ENCODE results near the gene NTNG2.

Gene NTNG2

DNA sequence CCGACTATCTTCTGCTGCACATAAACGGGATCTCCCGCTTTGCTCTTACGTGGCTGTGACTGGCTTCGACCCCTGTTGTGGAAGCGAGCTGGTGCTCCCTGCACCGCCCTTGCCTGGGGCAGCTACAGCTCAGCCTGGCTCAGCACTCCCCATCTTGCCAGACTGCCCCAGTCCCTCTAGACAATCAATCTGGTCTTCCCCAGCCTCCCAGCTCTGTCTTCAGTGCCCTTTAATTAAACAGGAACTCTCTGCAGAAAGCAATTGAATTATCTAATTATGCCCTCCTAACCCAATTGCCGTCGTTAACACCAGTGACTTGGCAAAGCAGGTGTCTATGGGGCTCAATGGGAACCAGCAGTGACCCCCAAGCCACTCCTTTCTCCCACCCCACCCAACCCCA is 18.9 kb upstream of the NTNG2 start:
- no peaks in the 10 kb centered on the region for H3K9me3 ChIP-seq (ENCODE audit: low read length)
- H3K9ac ChIP-seq (ENCODE audit: low read length): no peak overlapping the region
- no peaks in the 10 kb centered on the region for H3F3A ChIP-seq (ENCODE audit: insufficient read depth, low read length)
- TF ChIP-seq EZH2 (IDR thresholded peaks at IDR 0.05; ENCODE audit: borderline replicate concordance, low read length): no peak
- TF ChIP-seq, protein P1, sequence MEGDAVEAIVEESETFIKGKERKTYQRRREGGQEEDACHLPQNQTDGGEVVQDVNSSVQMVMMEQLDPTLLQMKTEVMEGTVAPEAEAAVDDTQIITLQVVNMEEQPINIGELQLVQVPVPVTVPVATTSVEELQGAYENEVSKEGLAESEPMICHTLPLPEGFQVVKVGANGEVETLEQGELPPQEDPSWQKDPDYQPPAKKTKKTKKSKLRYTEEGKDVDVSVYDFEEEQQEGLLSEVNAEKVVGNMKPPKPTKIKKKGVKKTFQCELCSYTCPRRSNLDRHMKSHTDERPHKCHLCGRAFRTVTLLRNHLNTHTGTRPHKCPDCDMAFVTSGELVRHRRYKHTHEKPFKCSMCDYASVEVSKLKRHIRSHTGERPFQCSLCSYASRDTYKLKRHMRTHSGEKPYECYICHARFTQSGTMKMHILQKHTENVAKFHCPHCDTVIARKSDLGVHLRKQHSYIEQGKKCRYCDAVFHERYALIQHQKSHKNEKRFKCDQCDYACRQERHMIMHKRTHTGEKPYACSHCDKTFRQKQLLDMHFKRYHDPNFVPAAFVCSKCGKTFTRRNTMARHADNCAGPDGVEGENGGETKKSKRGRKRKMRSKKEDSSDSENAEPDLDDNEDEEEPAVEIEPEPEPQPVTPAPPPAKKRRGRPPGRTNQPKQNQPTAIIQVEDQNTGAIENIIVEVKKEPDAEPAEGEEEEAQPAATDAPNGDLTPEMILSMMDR (IDR thresholded peaks at IDR 0.05; ENCODE audit: low read length): no peak
- no peaks in the 10 kb centered on the region for H3K36me3 ChIP-seq (ENCODE audit: insufficient read depth, low read length)
- no peaks in the 10 kb centered on the region for H4K20me1 ChIP-seq (ENCODE audit: insufficient read depth, low read length)
- no peak overlapping the region for H2AFZ ChIP-seq (ENCODE audit: low read length)
- no peaks in the 10 kb centered on the region for H3K4me1 ChIP-seq (ENCODE audit: insufficient read depth, low read length, severe bottlenecking)
- no peak overlapping the region for H3K4me3 ChIP-seq (ENCODE audit: low read depth, low read length, poor library complexity, severe bottlenecking)
- no peaks in the 10 kb centered on the region; the same call in 1 of the 2 replicates for H3K27me3 ChIP-seq (ENCODE audit: insufficient read depth, low read length)
- no peak overlapping the region for H3K27ac ChIP-seq (ENCODE audit: low read depth, low read length, poor library complexity, severe bottlenecking)
- no peaks in the 10 kb centered on the region for H3K79me2 ChIP-seq (ENCODE audit: insufficient read depth, low read length)
- H3K9me2 ChIP-seq (ENCODE audit: low read depth, low read length): no peaks in the 10 kb centered on the region
- H3K4me2 ChIP-seq (ENCODE audit: low read length): no peak overlapping the region

DNA sequence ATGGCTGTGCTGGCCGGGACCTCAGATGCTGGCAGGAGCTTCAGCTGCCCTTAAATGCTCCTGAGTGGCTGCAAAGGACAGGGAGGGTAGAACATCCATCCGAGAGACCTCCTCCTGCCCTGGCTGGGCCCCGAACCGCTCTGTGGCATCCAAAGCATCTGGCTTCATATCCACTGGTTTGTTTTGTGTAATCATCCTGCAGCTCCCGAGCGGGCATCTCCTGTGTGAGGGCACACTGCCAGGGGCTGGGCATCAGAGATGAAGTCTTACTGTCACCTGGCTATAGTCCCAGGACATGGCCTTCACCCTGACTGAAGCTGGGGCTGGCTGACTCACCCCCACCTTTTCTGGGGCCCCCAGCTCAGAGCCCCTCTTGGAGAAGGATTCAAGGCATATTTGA is 18.5 kb upstream of the NTNG2 start:
- Histone ChIP-seq H4K20me1 (ENCODE audit: insufficient read depth, low read length) (no peaks in the 10 kb centered on the region), H3K27me3 (ENCODE audit: insufficient read depth, low read length) (no peaks in the 10 kb centered on the region; the same call in 1 of the 2 replicates), H3K9me2 (ENCODE audit: low read depth, low read length) (no peaks in the 10 kb centered on the region), H3K9me3 (ENCODE audit: low read length) (no peaks in the 10 kb centered on the region), H3K27ac (ENCODE audit: low read depth, low read length, poor library complexity, severe bottlenecking) (no peak overlapping the region), H3K4me1 (ENCODE audit: insufficient read depth, low read length, severe bottlenecking) (no peaks in the 10 kb centered on the region), H3K4me2 (ENCODE audit: low read length) (no peak overlapping the region), H3K4me3 (ENCODE audit: low read depth, low read length, poor library complexity, severe bottlenecking) (no peak overlapping the region), H3F3A (ENCODE audit: insufficient read depth, low read length) (no peaks in the 10 kb centered on the region), H2AFZ (ENCODE audit: low read length) (no peak overlapping the region), H3K79me2 (ENCODE audit: insufficient read depth, low read length) (no peaks in the 10 kb centered on the region), H3K36me3 (ENCODE audit: insufficient read depth, low read length) (no peaks in the 10 kb centered on the region), H3K9ac (ENCODE audit: low read length) (no peak overlapping the region)
- TF ChIP-seq, protein P1 (IDR thresholded peaks at IDR 0.05; ENCODE audit: low read length): no peak

DNA sequence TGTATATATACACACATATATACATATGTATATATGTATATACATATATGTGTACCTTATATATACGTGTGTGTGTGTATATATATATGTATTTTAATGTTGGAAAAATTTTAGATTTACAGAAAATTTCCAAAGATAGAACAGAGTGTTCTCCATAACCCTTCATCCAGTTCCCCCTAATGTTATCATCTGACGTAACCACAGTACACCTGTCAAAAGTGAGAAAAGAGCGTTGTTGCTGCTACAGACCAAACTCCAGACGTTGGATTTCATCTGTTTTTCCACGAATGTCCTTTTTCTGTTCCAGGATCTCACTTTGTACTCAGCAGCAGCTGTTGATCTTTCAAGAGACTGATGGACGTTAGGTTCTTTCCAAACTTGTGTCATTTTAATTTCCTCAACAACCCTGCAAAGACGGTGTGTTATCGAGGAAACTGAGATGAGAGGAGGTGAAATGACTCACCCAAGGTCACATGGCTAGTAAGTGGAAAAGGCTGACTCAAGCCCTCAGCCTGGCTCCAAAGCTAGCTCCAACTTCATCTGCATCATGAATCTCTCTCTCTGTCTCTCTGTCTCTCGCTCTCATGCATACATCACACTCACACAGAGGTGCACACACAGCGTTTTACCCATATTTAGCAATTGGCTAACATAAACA is 17.0 kb upstream of the NTNG2 start:
- no peak overlapping the region for H3K4me3 ChIP-seq (ENCODE audit: low read depth, low read length, poor library complexity, severe bottlenecking)
- H3F3A ChIP-seq (ENCODE audit: insufficient read depth, low read length): no peaks in the 10 kb centered on the region
- H3K27me3 ChIP-seq (ENCODE audit: insufficient read depth, low read length): no peaks in the 10 kb centered on the region; the same call in 1 of the 2 replicates
- H3K79me2 ChIP-seq (ENCODE audit: insufficient read depth, low read length): no peaks in the 10 kb centered on the region
- no peaks in the 10 kb centered on the region for H3K36me3 ChIP-seq (ENCODE audit: insufficient read depth, low read length)
- no peaks in the 10 kb centered on the region for H3K9me3 ChIP-seq (ENCODE audit: low read length)
- no peak overlapping the region for H3K27ac ChIP-seq (ENCODE audit: low read depth, low read length, poor library complexity, severe bottlenecking)
- no peak for TF ChIP-seq EZH2 (IDR thresholded peaks at IDR 0.05; ENCODE audit: borderline replicate concordance, low read length)
- TF ChIP-seq, protein P1 (IDR thresholded peaks at IDR 0.05; ENCODE audit: low read length): no peak
- H3K9ac ChIP-seq (ENCODE audit: low read length): no peak overlapping the region
- no peak overlapping the region for H3K4me2 ChIP-seq (ENCODE audit: low read length)
- H2AFZ ChIP-seq (ENCODE audit: low read length): no peak overlapping the region
- no peaks in the 10 kb centered on the region for H4K20me1 ChIP-seq (ENCODE audit: insufficient read depth, low read length)
- no peaks in the 10 kb centered on the region for H3K4me1 ChIP-seq (ENCODE audit: insufficient read depth, low read length, severe bottlenecking)
- H3K9me2 ChIP-seq (ENCODE audit: low read depth, low read length): no peaks in the 10 kb centered on the region

Data from OCI-LY1 (cell line).